Lower lobe of right lung (tissue), 2 donors: ENCODE results near the gene RAB4B. TPM values are rescaled to one million over a fixed set of nuclear protein-coding genes. Genes with fewer than 3 reads are reported as not detected.
A peak's percentile ranks its signal among the peaks of the same experiment; 100 is the strongest.

Experiments used
- ATAC-seq, 2 donors: fragments of 200-7000 bp; cut with Tn5 transposase; one replicate each; pipeline ENCODE4 v1.9.1; 2020 to 2022; ENCODE audit warnings: mild to moderate bottlenecking in 2 of 2, moderate library complexity in 2 of 2
- DNase-seq: peaks from one replicate; pipeline ENCODE4 v3.0.0-alpha.2; 2020
- H3K27ac ChIP-seq: fragments of 200-600 bp; one replicate; pipeline ENCODE4 v1.8.0; 2022
- H3K27me3 ChIP-seq: fragments of 200-600 bp; one replicate; pipeline ENCODE4 v1.8.0; 2022; ENCODE audit warnings: low read depth
- H3K36me3 ChIP-seq: fragments of 200-600 bp; one replicate; pipeline ENCODE4 v1.8.0; 2022; ENCODE audit warnings: mild to moderate bottlenecking
- H3K4me1 ChIP-seq: fragments of 200-600 bp; one replicate; pipeline ENCODE4 v1.8.0; 2022
- H3K4me3 ChIP-seq: fragments of 200-600 bp; one replicate; pipeline ENCODE4 v1.8.0; 2022; ENCODE audit warnings: mild to moderate bottlenecking
- H3K9me3 ChIP-seq: fragments of 200-600 bp; one replicate; pipeline ENCODE4 v1.8.0; 2022
- CTCF ChIP-seq: fragments of 200-600 bp; IDR thresholded peaks from one replicate; pipeline ENCODE4 v1.8.0; 2022; ENCODE audit warnings: antibody characterized with exemption, mild to moderate bottlenecking
- intact Hi-C: fragments of 100-400 bp; cut with DNase I; formaldehyde crosslinking; loops from one replicate; pipeline ENCODE4 v1.11.0; 2022
- total RNA-seq: library from RNA; stranded (reverse); fragmentation: NEBNext Ultra II Directional; extraction: Animal tissue kit (Norgen Biotek cat#: 25700); gene quantifications from one replicate; pipeline ENCODE4 v1.2.1, GENCODE V29; 2021
- donor health status: DM: no; HTN: yes; CAD: no; lungs with severe emphysema.

Gene RAB4B
- total RNA-seq, 1 donor from 2014 or later: 48.5 TPM

DNA sequence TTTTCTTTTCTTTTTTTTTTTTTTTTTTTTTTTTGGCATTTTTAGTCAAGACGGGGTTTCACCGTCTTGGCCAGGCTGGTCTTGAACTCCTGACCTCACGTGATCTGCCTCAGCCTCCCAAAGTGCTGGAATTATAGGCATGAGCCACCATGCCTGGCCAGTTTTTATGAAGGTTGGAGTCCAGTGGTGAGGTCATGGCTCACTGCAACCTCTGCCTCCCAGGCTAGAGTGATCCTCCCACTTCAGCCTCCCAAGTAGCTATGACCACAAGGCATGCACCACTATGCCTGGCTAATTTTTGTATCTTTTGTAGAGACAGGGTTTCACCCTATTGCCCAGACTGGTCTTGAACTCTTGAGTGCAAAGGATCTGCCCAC lies 22.8 kb upstream of the RAB4B start:
- Histone ChIP-seq H3K4me3 (peak overlapping the region; percentile 25), H3K27me3 (no peaks in the 10 kb centered on the region), H3K9me3 (no peaks in the 10 kb centered on the region), H3K27ac (peak overlapping the region; percentile 36), H3K36me3 (peaks cover 60% of the 10 kb centered on the region), H3K4me1 (peaks cover 52% of the 10 kb centered on the region)
- no peak for TF ChIP-seq CTCF
- DNase-seq (no peak), ATAC-seq (no peak)
- intact Hi-C loops: no loop called here

DNA sequence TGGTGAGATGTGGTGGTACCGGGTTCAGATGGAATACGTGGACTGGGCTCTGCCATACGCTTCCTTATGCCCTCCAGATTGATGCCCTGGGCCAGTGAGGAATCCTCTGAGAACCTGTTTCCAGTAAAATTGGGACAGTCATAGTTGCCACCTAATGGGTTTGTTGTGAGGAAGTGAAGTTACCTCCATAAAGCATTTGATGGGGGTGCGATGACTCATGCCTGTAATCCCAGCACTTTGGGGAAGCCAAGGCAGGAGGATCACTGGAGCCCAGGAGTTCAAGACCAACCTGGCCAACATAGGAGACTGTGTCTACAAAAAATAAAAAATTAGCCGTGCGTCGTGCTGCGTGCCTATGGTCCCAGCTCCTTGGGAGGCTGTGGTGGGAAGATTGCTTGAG lies 22.3 kb upstream of the RAB4B start:
- peaks cover 52% of the 10 kb centered on the region for H3K4me1 ChIP-seq
- no peaks in the 10 kb centered on the region for H3K27me3 ChIP-seq
- no peaks in the 10 kb centered on the region for H3K9me3 ChIP-seq
- intact Hi-C loops: no loop called here
- no peak for TF ChIP-seq CTCF
- peaks cover 66% of the 10 kb centered on the region for H3K36me3 ChIP-seq
- ATAC-seq: no peak
- no peak overlapping the region for H3K4me3 ChIP-seq
- no peak overlapping the region for H3K27ac ChIP-seq
- no peak for DNase-seq

GRCh38 chr19:40756502-40757110 lies 21.4 kb upstream of the RAB4B start:
- TF ChIP-seq CTCF: no peak
- ATAC-seq (peak; percentile 31 to 44), DNase-seq (no peak)
- no peaks in the 10 kb centered on the region for H3K9me3 ChIP-seq
- no peak overlapping the region for H3K27ac ChIP-seq
- intact Hi-C loops: no loop called here
- no peaks in the 10 kb centered on the region for H3K27me3 ChIP-seq
- H3K4me3 ChIP-seq: no peak overlapping the region
- peaks cover 52% of the 10 kb centered on the region for H3K4me1 ChIP-seq
- peaks cover 74% of the 10 kb centered on the region for H3K36me3 ChIP-seq

- no peaks in the 10 kb centered on the region for H3K27me3 ChIP-seq
- peaks cover 37% of the 10 kb centered on the region for H3K4me1 ChIP-seq
- intact Hi-C loops: no loop called here
- peaks cover 93% of the 10 kb centered on the region for H3K36me3 ChIP-seq
- DNase-seq (no peak), ATAC-seq (no peak)
- H3K27ac ChIP-seq: no peak overlapping the region
- H3K4me3 ChIP-seq: no peak overlapping the region
- H3K9me3 ChIP-seq: no peaks in the 10 kb centered on the region
- TF ChIP-seq CTCF: no peak
Measured at GRCh38 chr19:40758491-40758890, 19.6 kb upstream of the RAB4B start.

DNA sequence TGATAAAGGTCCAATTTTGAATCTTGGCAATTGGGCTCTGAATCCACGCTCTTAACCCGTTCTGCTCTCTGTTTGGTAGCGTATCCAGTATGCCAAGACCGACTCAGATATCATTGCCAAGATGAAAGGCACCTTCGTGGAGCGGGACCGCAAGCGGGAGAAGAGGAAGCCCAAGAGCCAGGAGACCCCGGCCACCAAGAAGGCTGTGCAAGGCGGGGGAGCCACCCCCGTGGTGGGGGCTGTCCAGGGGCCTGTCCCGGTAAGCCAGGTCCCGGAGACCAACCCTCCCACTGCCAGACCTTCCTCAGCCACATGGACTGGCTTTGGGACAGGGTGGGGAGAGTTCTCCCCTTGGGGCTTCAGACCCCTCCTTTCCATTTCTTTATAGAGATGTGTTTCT lies 18.7 kb upstream of the RAB4B start:
- Histone ChIP-seq H3K36me3 (peaks cover 95% of the 10 kb centered on the region), H3K4me3 (no peak overlapping the region), H3K4me1 (peaks cover 29% of the 10 kb centered on the region), H3K27me3 (no peaks in the 10 kb centered on the region), H3K27ac (no peak overlapping the region), H3K9me3 (no peaks in the 10 kb centered on the region)
- ATAC-seq (no peak), DNase-seq (no peak)
- TF ChIP-seq CTCF: no peak
- intact Hi-C loops: no loop called here
